B cell (primary cell): Measurements from ENCODE around the gene MYMK. TPM values are rescaled to one million over a fixed set of nuclear protein-coding genes. Genes with fewer than 3 reads are reported as not detected.
A peak's percentile ranks its signal among the peaks of the same experiment; 100 is the strongest.

ENCODE experiments used
- ATAC-seq: fragments of 200-7000 bp; cut with Tn5 transposase; one replicate; pipeline ENCODE4 v1.10.0; 2021; ENCODE audit warnings: low read depth, mild to moderate bottlenecking, moderate number of reproducible peaks, moderate library complexity
- CTCF ChIA-PET: fragments of 350-600 bp; sonication (Branson Sonifier 250); formaldehyde crosslinking; loops from one replicate; lab custom pipeline; 2021; ENCODE audit warnings: antibody characterized with exemption, inconsistent platforms; lab: Charles Lee
- POLR2A ChIA-PET: fragments of 350-600 bp; sonication (Branson Sonifier 250); formaldehyde crosslinking; loops from one replicate; lab custom pipeline; 2021; ENCODE audit warnings: antibody characterized with exemption; lab: Charles Lee
- DNase-seq: peaks from one replicate; pipeline ENCODE4 v3.0.0; 2013
- H2AFZ ChIP-seq: 2 replicates; pipeline ENCODE4 v1.6.1; 2012; ENCODE audit warnings: mild to moderate bottlenecking, low read depth, low read length; ENCODE audit not compliant: insufficient read depth, poor library complexity, severe bottlenecking
- H3K27ac ChIP-seq, 2 donors: 1 replicate in 1 of 2; 2 replicates in 1 of 2; pipeline ENCODE4 v1.5.1; 2012 to 2013; ENCODE audit warnings: low read length in 2 of 2, mild to moderate bottlenecking in 2 of 2, moderate library complexity in 1 of 2
- H3K27me3 ChIP-seq, 4 experiments: fragments of 200-600 bp in 1 of 4; sonication (generic) in 1 of 4; replicated peaks in 1 of 4; 1 replicate in 2 of 4; 2 replicates in 2 of 4; pipeline versions ENCODE4 v1.6.1 to v1.7.0; 2013 to 2016; ENCODE audit warnings: low read length in 3 of 4, mild to moderate bottlenecking in 2 of 4, mixed read lengths in 1 of 4, moderate library complexity in 1 of 4; ENCODE audit not compliant: insufficient read depth in 4 of 4, control insufficient read depth in 3 of 4; ENCODE audit errors: control extremely low read depth in 1 of 4
- H3K36me3 ChIP-seq, 2 experiments: replicated peaks in 1 of 2; 1 replicate in 1 of 2; 2 replicates in 1 of 2; pipeline versions ENCODE4 v1.6.1 to v1.7.1; 2013; ENCODE audit warnings: low read length in 1 of 2; ENCODE audit not compliant: insufficient read depth in 2 of 2, control insufficient read depth in 1 of 2; ENCODE audit errors: control extremely low read depth in 1 of 2, extremely low read depth in 1 of 2
- H3K4me1 ChIP-seq, 2 donors: fragments of 200-600 bp in 1 of 2; sonication (generic) in 1 of 2; 1 replicate in 1 of 2; 2 replicates in 1 of 2; pipeline versions ENCODE4 v1.5.1 to v1.6.1; 2013 to 2017; ENCODE audit warnings: low read length in 2 of 2; ENCODE audit not compliant: control insufficient read depth in 2 of 2, insufficient read depth in 2 of 2
- H3K4me2 ChIP-seq: replicated peaks from 2 replicates; pipeline ENCODE3; 2012; ENCODE audit warnings: mild to moderate bottlenecking, low read depth, low read length; ENCODE audit not compliant: poor library complexity, severe bottlenecking
- H3K4me3 ChIP-seq, 5 experiments: fragments of 200-600 bp in 1 of 5; sonication (generic) in 1 of 5; 1 replicate in 3 of 5; 2 replicates in 2 of 5; pipeline versions ENCODE4 v1.5.1 to v1.7.0; 2011 to 2016; ENCODE audit warnings: low read length in 4 of 5, mild to moderate bottlenecking in 4 of 5, low read depth in 2 of 5, control low read depth in 1 of 5, moderate library complexity in 1 of 5; ENCODE audit not compliant: insufficient read depth in 1 of 5; ENCODE audit errors: control extremely low read depth in 1 of 5, extremely low read depth in 1 of 5
- H3K79me2 ChIP-seq: fragments of 200-600 bp; sonication (generic); one replicate; pipeline ENCODE4 v1.6.0; 2016; ENCODE audit warnings: low read length; ENCODE audit not compliant: control insufficient read depth, insufficient read depth
- H3K9ac ChIP-seq: fragments of 200-600 bp; sonication (generic); 2 replicates; pipeline ENCODE4 v1.6.1; 2017; ENCODE audit warnings: mild to moderate bottlenecking, low read length, moderate library complexity
- H3K9me3 ChIP-seq, 3 donors: one replicate each; pipeline versions ENCODE4 v1.6.1 to v1.7.1; 2013; ENCODE audit warnings: low read length in 2 of 3; ENCODE audit not compliant: control insufficient read depth in 2 of 3, insufficient read depth in 1 of 3; ENCODE audit errors: control extremely low read depth in 1 of 3
- H4K20me1 ChIP-seq: 2 replicates; pipeline ENCODE4 v1.6.0; 2012; ENCODE audit warnings: mild to moderate bottlenecking, low read length; ENCODE audit not compliant: insufficient read depth, control insufficient read depth, poor library complexity, severe bottlenecking
- H3K27ac Mint-ChIP-seq: one replicate; pipeline ENCODE4 v1.8.0; 2021; ENCODE audit warnings: mixed read lengths
- H3K27me3 Mint-ChIP-seq: one replicate; pipeline ENCODE4 v1.8.0; 2021; ENCODE audit warnings: mixed read lengths
- H3K4me1 Mint-ChIP-seq: one replicate; pipeline ENCODE4 v1.8.0; 2021; ENCODE audit warnings: mixed read lengths
- H3K4me3 Mint-ChIP-seq: one replicate; pipeline ENCODE4 v1.8.0; 2021; ENCODE audit warnings: mixed read lengths
- H3K9me3 Mint-ChIP-seq: one replicate; pipeline ENCODE4 v1.8.0; 2022; ENCODE audit warnings: mixed read lengths; ENCODE audit not compliant: insufficient read depth
- EZH2 ChIP-seq: IDR thresholded peaks from 2 replicates; pipeline ENCODE4 v1.6.1; 2012; ENCODE audit warnings: borderline replicate concordance, low read depth, mild to moderate bottlenecking, moderate library complexity, low read length; ENCODE audit not compliant: insufficient read depth, poor library complexity, severe bottlenecking
- WGBS: methylation state at CpG from one replicate; pipeline ENCODE4 v1.1.5; 2013; ENCODE audit warnings: missing lambda C conversion rate; ENCODE audit not compliant: insufficient coverage; 5-methylcytosine and 5-hydroxymethylcytosine counted together
- intact Hi-C: fragments of 100-400 bp; cut with micrococcal nuclease; formaldehyde crosslinking; loops from one replicate; pipeline ENCODE4 v1.10.0; 2022
- polyA plus RNA-seq: library from polyadenylated mRNA; depleted of rRNA; stranded (reverse); fragments of >200 nt; gene quantifications from 2 replicates; pipeline ENCODE4 v1.2.3, GENCODE V29; 2012
- total RNA-seq, 2 donors: library from RNA; stranded (reverse); fragments of 120-200 nt in 1 of 2; gene quantifications; 1 replicate in 1 of 2; 2 replicates in 1 of 2; pipeline versions ENCODE4 v1.2.3 to v1.2.4, GENCODE V29; 2013 to 2022
- TF ChIP-seq, protein P1 (sequence below): fragments of 200-600 bp; IDR thresholded peaks from one replicate; pipeline ENCODE4 v1.8.0; 2022; ENCODE audit warnings: antibody characterized with exemption, mild to moderate bottlenecking

Gene MYMK
- total and polyA plus RNA-seq, 2 donors (not counting 1 experiment from before 2014, with no cell fraction given) = not detected

DNA sequence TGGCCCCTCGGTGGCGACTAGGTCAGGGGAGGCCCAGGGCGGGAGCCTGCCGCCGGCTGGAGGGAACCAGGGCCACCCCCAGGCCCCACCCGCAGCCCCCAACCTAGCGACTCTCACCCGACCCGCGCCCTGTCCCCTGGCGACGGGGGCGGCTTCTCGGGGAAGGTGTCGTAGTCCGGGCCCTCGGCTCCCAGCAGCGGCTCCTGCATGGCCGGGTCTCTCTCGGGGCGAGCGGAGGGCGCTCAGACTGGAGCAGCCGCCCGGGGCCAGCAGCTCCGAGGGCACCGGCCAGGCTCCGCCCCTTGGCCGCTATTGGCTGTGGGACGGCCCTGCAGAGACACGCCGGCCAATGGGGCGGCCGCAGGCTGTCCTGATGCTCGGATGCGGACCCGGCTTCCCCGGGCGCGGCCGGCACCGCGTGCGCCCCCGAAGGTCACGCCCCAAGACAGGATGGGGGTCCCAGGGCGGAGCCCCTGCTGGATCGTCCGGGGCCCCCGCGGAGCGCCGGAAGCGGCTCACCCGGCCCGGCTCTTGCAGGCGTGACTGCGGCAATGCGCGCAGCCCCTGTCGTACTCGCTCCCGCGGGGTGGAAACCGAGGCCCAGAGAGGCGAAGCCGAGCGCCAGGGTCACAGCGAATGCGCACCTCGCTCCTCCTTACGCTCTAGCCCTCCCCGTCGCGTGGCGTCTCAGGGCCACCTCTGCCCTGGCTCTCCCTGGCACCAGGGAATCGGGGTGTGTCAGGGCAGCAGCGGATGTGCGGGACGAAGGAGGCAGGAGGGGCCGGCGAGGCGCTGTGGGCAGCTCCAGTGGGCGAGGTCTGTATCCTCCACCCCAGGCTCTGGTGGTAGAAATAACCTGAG lies 45.7 kb downstream of the MYMK start, which contains the start of gene SLC2A6:
TSS of gene SLC2A6 (minus strand) at position 249 of the 861 bp plus-strand sequence. CDS start at position 209, 40 bp downstream.
- Mint-ChIP-seq H3K27ac (peak within 1 kb of the TSS; percentile 90), H3K4me3 (peak within 1 kb of the TSS; percentile 89), H3K9me3 (no peaks in the 10 kb centered on the region), H3K4me1 (peaks cover 31% of the 10 kb centered on the region), H3K27me3 (peaks cover 3% of the 10 kb centered on the region)
- ATAC-seq (peak; percentile 92), DNase-seq (peak; percentile 87)
- intact Hi-C loops = loop anchor here (1.0 to 10.0 kb wide), 5 partner anchors 20 to 364 kb away; partner anchors contain the start of genes CACFD1, MED22 and RPL7A
- Histone ChIP-seq H3K9me3 (no peaks in the 10 kb centered on the region), H3K4me3 (peak within 1 kb of the TSS; percentile 22 to 83 (median 79)), H4K20me1 (peaks cover 38% of the 10 kb centered on the region), H3K79me2 (peaks cover 30% of the 10 kb centered on the region), H3K4me1 (peaks cover 28 to 53% of the 10 kb centered on the region in 2 donors), H3K27me3 (no peaks in the 10 kb centered on the region), H3K4me2 (peak within 1 kb of the TSS; percentile 94), H3K27ac (peak within 1 kb of the TSS; percentile 71 to 78), H2AFZ (peak within 1 kb of the TSS; percentile 85), H3K36me3 (peaks cover 0 to 34% of the 10 kb centered on the region in 2 experiments), H3K9ac (peak within 1 kb of the TSS; percentile 82)
- under 1% methylated on average over 83 of the region's 84 CpGs for WGBS
- TF ChIP-seq, protein P1, sequence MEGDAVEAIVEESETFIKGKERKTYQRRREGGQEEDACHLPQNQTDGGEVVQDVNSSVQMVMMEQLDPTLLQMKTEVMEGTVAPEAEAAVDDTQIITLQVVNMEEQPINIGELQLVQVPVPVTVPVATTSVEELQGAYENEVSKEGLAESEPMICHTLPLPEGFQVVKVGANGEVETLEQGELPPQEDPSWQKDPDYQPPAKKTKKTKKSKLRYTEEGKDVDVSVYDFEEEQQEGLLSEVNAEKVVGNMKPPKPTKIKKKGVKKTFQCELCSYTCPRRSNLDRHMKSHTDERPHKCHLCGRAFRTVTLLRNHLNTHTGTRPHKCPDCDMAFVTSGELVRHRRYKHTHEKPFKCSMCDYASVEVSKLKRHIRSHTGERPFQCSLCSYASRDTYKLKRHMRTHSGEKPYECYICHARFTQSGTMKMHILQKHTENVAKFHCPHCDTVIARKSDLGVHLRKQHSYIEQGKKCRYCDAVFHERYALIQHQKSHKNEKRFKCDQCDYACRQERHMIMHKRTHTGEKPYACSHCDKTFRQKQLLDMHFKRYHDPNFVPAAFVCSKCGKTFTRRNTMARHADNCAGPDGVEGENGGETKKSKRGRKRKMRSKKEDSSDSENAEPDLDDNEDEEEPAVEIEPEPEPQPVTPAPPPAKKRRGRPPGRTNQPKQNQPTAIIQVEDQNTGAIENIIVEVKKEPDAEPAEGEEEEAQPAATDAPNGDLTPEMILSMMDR = no peak
- TF ChIP-seq EZH2 = no peak
- POLR2A ChIA-PET = interaction anchor here (0.9 to 2.6 kb wide), 5 partner anchors 19 to 448 kb away, joined by 3 to 28 read pairs (median 3); partner anchors contain the start of genes CACFD1 and GTF3C5
- CTCF ChIA-PET = interaction anchor here (0.8 to 2.8 kb wide), 5 partner anchors 18 to 293 kb away, joined by 3 to 14 read pairs (median 6); partner anchors contain the start of genes CACFD1, MED22 and RPL7A
